Measurements from ENCODE around the gene SAMD4A.
"Not testable (repeated sequence)": the region's sequence is repeated elsewhere in the genome, so short reads cannot be mapped to it uniquely, and the experiment has no call there.

SAMD4A gene

DNA sequence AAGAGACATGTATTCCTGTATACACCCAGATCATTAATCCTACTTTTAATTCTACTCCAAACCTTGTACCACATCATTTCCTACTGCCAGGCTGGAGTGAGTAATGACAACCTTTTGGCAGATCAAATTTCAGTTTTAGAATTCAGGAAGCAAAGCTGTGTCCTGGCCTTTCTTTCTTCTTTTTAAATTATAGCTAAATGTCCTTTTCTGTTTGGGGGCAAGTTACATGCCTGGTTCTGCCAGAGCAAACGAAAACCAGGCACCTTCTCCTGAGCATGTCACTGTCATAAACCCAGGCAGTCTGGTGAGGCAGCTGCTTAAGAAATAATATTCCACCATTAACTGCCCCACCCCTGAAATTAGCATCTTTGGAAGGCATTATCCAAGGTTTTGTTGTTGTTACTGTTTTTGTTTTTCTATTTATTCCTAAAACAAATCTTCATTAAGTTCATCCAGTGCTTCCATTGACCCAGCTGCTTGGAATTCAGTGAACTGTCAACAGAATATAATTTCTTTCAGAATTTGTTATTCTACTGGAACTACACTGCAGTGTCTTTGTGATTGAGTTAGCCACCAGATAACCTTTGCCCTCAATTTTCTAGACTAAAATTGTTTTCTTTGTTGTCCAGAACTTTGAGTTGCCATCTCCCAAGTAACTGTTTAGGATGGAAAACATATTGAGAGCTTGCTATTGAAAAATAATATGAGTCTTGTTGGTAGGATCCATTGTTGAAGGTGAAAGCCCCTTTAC, 33.2 kb downstream of the SAMD4A start:
- no peak for DNase-seq

DNA sequence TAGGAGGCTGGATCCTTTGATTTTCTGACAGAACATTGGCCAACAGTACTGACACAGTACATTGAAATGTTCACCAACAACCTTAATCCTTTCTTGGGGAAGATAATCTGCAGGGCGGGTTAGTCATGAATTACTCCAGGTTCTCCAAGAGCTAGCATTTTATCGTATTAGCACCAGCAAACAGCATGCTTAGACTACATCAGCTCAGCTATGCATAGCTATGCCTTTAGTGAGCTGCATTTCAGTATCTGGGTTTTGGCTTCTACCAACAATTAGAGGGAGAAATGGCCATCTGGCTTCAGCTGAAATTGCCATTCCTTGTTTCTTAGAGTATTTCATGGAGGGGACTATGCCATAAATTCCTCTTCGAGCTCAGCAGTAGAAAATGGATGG, 33.8 kb downstream of the SAMD4A start:
- DNase-seq: no peak

DNA sequence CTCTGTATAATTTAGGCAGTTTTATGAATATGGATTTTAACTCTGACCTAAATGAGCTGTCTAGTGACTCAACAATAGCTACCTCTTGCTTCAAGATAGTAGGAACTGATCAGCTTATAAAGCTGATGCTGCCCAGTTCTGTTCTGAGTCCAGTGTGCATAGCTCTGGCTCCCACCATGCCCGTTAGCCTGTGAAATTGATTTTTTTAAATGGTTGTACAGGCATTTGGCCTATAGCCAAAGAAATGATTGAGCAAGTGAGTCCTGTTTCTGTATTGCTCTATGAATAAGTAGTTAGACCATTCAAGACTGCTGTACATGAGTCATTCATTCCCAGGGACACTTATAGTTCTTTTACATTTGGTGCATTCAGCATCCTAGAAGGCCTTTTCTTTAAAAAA, 36.4 kb downstream of the SAMD4A start:
- DNase-seq: no peak

DNA sequence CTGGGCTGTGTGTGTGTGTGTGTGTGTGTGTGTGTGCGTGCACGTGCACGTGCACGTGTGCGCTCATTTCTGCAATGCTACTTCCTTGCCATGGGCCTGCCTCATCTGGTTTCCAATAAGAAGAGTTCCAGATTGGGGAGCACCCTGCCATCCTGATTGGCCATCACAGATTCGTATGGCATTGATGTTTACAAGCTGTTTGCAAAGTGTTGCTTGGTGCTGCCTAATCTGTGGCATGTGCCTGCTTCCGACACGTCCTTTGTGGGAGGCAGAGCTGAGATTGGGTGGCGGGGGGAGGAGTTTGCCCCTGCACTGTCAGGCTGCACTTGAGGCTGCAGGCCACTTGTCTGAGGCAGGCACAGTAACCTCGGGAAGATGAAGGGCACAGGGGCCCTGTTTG, 39.2 kb downstream of the SAMD4A start:
- no peak for DNase-seq

DNA sequence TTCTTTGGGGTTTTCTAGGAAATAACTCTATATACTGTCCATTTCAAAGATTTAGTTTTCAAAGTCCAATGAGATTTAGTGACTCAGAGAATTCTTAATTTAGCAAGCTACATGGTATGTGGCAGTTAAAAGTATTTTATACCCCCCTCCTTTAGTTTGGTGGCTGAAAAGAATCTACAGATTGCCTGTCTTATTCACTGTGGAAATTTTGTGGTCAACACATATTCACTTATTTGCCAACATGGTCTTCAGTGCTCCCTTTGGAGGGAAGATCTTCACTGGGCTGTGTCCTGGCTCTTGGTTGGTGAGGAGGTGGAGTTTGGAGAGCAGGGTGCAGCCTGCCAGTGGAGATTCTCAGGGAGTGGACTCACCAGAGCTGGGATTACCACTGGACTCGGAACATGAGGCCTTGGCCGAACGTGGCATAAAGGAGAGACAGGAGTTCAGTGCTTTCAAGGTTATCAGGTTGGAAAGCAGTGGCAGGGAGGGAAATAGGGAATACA, 39.8 kb downstream of the SAMD4A start:
- DNase-seq: no peak

DNA sequence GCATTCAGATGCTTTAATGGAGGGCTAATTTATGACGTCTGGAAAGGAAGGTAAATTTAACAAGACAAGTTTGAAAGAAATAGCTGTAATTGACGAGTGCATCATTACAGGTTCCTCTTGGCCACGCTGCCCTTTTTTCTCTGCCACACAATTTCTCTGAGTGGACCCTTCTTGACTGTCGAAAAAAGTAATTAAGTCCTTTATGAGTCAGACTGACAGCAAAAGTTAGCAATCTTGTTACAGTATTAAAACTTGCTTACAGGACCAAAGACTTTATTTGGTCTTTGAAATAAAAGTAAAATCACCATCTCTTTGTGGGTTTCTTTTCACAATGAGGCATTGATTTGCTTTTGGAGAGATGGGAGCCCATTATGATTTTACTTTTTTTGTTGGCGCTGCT, 42.6 kb downstream of the SAMD4A start:
- DNase-seq: no peak

DNA sequence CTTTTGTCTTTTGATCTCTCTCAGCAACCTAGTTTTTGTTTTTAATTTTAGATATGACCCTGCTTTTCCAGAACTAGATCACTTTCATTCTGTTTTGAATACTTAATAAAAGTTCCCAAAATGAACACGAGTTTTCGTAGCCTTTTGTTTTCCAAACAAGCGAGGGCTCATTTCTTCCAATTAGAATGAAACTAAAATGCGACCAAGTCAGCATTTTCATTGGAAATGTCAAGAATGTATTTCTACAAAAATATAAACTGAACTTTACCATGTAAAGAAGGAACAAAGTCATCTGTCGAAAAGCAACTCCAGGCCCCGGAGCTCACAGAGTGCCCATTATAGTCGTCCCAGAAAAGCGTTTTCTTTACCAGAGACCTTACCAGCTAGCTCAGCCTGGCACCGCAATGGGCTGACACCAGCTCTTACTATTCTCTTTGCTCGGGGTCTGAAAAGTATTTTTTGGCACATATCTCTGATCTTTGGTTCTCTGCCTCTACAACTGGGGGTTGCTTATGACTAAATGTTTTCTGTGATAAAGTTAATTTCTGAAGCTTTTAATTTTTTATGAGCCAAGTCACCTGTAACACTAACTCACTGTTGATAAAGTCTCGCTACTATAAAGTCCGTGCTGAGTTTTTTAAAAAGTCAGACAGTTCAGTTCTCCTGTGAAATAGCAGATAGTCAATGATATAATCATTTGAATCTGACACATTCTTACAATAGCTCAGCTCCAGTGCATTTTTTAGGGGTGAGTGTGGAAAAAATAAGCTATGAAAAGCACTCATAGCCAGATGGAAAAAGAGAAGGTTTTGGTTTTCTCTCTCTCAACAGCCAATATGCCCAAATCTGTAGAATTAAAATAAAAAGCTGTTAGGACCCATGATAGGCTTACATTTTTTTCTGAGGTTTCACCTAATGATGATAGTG, 43.4 kb downstream of the SAMD4A start:
- no peak for DNase-seq

DNA sequence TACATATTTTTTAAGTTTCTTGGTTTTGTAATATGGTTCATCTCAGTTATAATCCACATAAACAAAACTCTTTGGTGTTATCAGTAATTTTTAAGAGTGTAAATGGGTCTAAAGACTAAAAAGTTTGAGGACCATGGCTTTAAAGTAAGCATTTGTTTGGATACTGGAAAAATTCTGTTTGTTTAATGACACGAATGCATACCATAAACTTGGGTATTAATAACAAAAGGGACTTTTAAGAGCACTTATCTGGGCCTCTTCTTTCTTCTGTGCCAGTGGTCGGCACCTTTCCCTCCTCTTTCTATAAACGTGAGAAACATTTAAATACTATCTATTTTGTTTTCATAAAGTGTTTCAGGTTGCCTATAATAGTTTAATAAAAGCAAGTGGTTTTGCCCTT, 47.4 kb downstream of the SAMD4A start:
- no peak for DNase-seq

DNA sequence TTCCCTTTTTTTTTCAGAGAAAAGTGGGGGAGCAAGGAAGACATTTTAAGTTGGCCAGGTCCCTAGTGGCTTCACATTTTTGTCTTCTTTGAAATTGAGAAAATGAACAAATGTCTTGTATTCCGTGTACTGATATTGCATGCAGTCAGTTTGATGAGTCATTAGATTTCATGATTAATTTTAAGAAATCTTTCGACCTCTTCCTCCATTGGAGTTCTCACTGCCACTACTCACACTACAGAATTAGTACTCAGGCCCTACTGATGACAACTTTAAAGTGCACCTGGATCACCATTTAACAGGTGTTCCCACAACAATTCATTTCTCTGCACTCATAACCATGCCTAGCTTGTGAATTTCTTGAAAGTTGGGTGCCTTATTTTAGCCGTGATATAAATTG, 50.5 kb downstream of the SAMD4A start:
- no peak for DNase-seq

DNA sequence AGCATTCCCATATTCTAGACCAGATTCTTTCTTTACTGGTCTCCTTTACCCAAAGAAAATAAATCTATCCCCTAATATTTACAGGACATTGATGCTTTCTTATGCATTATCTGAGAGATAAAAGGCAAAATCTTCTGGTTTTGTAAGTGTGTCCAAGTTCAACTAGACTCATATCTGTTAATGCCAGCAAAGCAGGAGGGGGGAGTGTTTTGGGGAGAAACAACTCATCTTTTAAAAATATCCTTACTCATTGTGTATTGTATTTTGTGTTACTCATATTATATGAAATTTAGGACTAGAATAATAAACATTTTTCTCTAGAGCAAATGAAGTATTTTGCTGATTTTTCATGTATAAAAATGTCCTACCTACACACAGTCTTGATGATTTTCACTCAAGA, 54.8 kb downstream of the SAMD4A start:
- no peak for DNase-seq

DNA sequence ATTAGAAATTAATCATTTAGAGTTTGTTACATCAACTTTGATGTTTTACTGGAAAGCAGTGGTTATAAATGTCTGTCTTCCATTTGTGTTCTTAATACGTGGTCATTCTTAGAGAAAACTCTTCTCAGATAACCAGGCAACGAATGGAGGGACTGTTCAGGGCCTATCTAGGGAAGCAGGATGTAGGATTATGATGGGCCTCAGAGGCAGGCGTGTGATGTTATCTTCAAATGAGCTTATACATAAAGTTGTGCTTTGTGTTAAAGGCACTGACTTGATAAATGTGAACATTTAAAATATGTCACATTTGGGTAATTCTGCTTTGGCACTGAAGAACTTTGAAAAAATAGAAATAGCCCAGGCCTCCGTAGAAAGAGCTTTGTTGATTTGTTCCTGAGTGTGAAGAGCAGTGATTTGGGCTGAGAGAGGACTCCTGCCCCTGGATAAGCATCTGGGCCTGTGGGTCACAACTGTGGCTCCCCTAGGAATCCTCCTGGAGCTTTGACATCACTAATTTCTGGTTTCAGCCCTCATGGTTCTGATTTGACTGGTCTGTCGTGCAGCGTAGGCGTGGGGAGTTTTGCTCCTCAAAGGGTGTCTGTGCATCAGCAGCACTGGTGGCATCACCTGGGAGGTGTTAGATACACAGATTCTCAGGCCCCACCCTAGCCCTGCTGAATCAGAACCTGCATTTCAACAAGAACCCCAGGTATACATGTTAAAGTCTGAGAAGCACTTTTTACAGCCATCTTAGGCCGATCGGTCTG, 55.4 kb downstream of the SAMD4A start:
- no peak for DNase-seq

DNA sequence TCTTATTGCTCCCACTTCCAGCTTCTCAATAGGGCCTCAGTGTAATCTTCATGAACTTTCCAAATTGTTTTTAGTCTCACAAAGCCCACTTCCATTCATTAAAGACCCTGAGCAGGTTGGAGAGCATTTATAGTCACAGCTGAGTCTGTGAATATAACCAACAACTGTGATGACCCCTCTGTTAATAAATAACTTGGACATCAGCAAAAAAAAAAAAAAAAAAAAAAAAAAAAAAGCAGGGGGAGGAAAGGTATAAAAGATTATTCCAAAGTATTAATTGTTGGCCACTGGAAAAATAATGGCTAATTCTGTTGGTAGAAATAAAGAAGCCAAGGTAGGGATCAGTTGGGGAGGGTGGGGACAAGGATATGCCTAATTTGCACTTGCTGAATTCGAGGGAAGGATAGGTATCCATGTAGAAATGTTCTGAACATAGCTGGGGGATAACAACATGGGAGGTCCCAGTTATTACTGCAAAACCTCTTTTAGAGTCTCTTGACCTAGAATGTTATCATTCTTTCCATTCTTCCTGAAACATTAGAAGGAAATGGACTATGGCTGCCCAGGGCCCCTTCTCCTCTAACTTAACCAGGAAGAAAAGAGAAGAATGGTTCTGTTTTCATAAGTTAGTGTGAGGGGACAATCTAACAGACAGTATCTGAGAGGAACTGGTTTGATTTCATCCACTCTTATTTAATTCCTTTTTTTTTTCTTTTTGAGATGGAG, 56.5 kb downstream of the SAMD4A start:
- no peak for DNase-seq

DNA sequence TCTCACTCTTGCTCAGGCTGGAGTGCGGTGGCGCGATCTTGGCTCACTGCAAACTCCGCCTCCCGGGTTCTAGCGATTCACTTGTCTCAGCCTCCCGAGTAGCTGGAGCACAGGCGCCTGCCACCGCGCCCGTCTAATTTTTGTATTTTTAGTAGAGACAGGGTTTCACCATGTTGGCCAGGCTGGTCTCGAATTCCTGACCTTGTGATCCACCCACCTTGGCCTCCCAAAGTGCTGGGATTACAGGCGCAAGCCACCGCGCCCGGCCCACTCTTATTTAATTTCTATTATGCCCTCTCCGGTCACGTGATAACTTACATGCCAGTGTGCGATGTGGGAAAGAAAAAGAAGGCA, 57.1 kb downstream of the SAMD4A start:
- DNase-seq: not testable (repeated sequence)

DNA sequence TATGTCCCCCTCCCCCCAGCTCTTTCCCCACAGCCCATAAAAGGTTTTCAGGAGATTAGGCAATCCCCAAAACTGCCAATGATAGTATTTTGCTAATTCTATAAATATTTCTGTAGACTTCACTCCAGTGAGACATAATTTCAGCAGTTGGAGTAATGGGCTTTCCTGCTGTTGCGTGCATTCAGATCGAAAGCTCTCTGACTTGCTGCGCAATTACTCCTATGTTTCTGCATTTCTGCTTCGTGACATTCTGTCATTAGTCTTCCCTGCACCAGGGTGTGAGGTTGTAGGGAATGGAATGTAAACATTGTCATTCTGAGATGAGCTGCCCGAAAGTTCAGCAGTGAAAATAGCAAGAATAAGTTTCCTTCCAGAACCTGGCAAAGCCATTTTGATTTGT, 58.2 kb downstream of the SAMD4A start:
- no peak for DNase-seq

DNA sequence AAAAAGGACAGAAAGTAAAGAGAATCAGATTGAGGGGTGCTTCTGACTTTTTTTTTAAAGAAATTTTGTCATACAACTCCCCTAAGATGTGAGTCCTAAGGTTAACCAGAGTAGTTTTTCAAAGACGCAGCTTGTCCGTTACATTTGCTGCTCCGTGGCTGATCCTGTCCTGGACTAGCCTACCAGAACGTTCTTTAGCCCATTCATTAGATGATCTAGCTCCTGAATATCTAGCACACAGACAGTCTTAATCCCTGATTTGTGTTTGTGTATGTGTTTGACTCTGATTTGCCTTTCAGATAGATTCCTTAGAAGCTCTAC, 60.3 kb downstream of the SAMD4A start:
- DNase-seq: no peak

DNA sequence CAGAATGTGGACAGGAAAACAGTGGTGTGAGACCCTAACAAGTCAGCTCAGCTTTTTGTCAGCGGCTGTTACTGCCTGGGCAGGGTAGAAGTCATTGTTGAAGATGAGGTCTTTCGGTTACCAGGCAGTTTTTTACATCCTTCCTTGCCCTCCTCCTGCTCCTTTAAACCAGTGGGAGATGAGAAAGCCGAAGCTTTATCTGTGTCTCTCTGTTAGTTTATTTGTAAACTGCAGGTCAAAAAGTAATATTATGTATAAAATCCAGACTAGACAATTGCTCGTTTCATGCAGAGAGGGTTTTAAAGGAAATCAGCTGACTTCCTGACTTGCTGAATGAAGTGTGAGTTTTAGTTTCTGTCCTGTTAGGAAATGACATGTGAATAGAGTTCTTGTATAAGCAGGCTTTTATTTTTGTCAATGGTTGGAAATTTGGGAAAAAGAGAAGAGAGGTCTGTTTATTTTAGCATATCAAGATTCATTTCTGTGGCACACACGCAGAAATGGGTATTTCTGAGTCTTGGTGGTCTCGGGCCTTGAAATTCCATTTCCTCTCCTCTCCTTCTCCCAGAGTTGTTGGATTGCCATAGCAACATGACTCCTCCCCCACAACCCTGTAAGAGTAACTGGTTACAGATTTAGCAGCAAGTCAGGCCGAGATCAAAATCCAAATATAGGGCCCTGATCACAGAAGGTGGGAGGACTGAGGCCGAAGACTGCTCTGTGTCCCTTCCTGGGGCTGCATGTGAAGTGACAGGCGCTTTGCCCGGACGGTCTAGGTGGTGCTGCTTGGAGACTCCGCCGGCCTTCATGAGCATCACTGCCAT, 60.8 kb downstream of the SAMD4A start:
- no peak for DNase-seq

DNA sequence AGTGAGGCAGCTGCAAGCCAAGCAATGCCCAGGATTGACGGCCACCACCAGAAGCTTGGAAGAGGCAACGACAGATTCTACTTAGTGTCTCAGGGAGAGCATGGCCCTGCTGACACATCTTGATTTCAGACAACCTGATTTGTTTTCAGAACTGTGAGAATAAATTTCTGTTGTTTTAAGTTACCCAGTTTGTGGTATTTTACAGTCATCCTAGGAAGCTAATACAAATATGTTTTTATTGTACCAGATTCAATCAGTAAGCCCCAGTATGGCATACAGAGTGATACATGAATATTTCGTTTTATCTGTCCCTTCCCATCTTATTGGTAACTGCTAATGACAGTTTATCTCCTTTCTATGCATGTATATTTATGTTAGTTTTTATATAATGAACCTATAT, 62.3 kb downstream of the SAMD4A start:
- DNase-seq: no peak

DNA sequence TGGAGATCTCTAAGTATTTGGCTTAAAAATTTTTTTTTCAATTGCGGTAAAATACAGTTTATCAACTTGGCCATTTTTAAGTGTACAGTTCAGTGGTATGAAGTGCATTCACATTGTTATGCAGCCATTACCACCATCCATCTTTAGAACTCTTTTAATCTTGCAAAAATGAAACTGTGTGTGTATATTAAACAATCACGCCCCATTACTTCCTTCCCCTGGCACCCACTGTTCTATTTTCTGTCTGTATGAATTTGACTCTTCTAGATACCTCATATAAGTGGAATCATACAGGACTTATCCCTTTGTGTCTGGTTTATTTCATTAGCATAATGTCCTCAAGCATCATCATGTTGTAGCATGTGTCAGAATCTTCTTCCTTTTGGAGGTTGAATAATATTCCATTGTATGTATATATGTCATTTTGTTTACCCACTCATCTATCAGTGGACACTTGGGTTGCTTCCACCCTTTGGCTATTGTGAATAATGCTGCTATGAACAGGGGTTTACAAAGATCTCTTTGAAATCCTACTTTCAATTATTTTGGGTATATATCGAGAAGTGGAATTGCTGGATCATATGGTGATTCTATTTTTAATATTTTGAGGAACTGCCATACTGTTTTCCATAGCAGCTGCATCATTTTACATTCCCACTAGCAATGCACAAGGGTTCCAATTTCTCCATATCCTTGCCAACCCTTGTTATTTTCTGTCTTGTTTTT, 62.9 kb downstream of the SAMD4A start:
- DNase-seq: no peak

DNA sequence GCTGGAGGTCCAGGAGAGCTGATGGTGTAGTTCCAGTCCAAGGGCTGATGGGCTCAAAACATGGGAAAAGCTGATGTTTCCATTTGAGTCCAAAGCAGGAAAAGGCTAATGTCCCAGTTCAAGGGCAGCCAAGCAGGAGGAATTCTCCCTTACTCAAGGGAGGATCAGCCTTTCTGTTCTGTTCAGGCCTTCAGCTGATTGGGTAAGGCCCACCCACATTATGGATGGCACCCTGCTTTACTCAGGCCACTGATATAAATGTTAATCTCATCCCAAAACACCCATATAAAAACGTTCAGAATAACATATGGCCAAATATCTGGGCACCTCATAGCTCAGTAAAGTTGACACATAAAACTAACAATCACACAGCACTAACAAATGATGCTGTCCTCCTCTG, 64.1 kb downstream of the SAMD4A start:
- no peak for DNase-seq

DNA sequence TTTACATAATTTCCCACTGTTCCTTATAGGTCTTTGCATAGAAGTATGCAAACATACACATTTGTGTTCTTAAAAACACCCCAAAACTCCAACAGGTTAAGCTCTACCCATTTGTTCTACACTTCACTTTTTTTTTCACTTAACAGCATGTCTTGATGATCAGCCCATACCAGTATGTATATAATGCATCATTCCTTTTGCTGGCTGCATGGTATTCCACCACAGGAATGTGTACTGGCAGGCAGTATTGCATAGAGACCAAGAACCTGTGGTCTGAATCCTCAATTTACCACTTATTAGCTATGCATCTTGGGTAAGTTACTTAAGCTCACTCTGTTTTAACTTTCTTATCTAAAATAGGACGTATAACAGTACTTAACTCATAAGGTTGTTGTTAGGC, 65.5 kb downstream of the SAMD4A start:
- no peak for DNase-seq

DNA sequence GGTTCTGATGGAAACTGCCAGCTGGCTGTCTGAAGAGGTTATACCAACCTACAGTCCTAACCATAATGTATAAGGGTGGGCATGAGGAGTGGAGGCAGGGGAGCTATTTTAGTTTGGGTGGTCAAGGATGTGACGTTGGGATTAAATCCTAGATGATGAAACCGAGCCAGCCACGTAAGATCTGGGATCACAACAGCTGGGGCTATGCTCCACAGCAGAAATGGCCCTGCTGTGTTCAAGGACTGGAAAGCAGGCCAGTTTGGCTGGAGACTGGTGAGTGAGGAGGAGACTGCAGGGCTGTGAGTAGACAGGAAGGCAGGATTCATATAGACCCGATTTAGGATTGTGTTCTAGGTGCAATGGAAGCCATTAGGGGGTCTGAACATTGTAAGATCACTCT, 66.1 kb downstream of the SAMD4A start:
- no peak for DNase-seq

Measured in SHP77 (cell line).